CD4-positive, alpha-beta T cell (primary cell): ENCODE results near the gene SEMA3F. TPM values are rescaled to one million over a fixed set of nuclear protein-coding genes. Genes with fewer than 3 reads are reported as not detected.

Source experiments
- ATAC-seq: fragments of 200-7000 bp; cut with Tn5 transposase; one replicate; pipeline ENCODE4 v1.10.0; 2022; ENCODE audit warnings: mild to moderate bottlenecking; ENCODE audit not compliant: poor library complexity
- CTCF ChIA-PET: fragments of 350-600 bp; sonication (Branson Sonifier 250); formaldehyde crosslinking; loops from one replicate; lab custom pipeline; 2021; ENCODE audit warnings: antibody characterized with exemption, inconsistent platforms; lab: Charles Lee
- POLR2A ChIA-PET: fragments of 350-600 bp; sonication (Branson Sonifier 250); formaldehyde crosslinking; loops from one replicate; lab custom pipeline; 2021; ENCODE audit warnings: antibody characterized with exemption, inconsistent platforms; lab: Charles Lee
- DNase-seq, 14 experiments: peaks; one replicate each; pipeline ENCODE4 v3.0.0-alpha.2; 2013 to 2020; ENCODE audit warnings: mixed read lengths in 2 of 14
- H3K27ac ChIP-seq, 2 donors: one replicate each; pipeline versions ENCODE4 v1.5.1 to v1.7.0; 2013; ENCODE audit warnings: low read length in 2 of 2, low read depth in 1 of 2, mild to moderate bottlenecking in 1 of 2
- H3K27me3 ChIP-seq, 2 experiments: 1 replicate in 1 of 2; 2 replicates in 1 of 2; pipeline versions ENCODE4 v1.6.1 to v1.7.0; 2013; ENCODE audit warnings: low read length in 2 of 2, control low read depth in 1 of 2, mild to moderate bottlenecking in 1 of 2, moderate library complexity in 1 of 2; ENCODE audit not compliant: insufficient read depth in 2 of 2, control insufficient read depth in 1 of 2
- H3K36me3 ChIP-seq: one replicate; pipeline ENCODE4 v1.6.1; 2013; ENCODE audit warnings: low read length, control low read depth; ENCODE audit not compliant: insufficient read depth
- H3K4me1 ChIP-seq: one replicate; pipeline ENCODE4 v1.6.1; 2013; ENCODE audit warnings: low read length, control low read depth; ENCODE audit not compliant: insufficient read depth
- H3K4me3 ChIP-seq: one replicate; pipeline ENCODE4 v1.5.1; 2013; ENCODE audit warnings: mild to moderate bottlenecking, low read length, moderate library complexity
- H3K9me3 ChIP-seq, 2 experiments: 1 replicate in 1 of 2; 2 replicates in 1 of 2; pipeline versions ENCODE4 v1.6.1 to v1.7.0; 2013; ENCODE audit warnings: low read length in 2 of 2, mild to moderate bottlenecking in 2 of 2, control low read depth in 1 of 2, moderate library complexity in 1 of 2; ENCODE audit not compliant: control insufficient read depth in 1 of 2, insufficient read depth in 1 of 2
- H3K27ac Mint-ChIP-seq: one replicate; pipeline ENCODE4 v1.8.0; 2020; ENCODE audit warnings: mixed read lengths
- H3K27me3 Mint-ChIP-seq: one replicate; pipeline ENCODE4 v1.8.0; 2021; ENCODE audit warnings: mixed read lengths
- H3K36me3 Mint-ChIP-seq: one replicate; pipeline ENCODE4 v1.8.0; 2021; ENCODE audit warnings: low read depth, mixed read lengths
- H3K4me1 Mint-ChIP-seq: one replicate; pipeline ENCODE4 v1.8.0; 2021; ENCODE audit warnings: low read depth, mixed read lengths
- H3K4me3 Mint-ChIP-seq: one replicate; pipeline ENCODE4 v1.8.0; 2020; ENCODE audit warnings: mild to moderate bottlenecking, mixed read lengths
- H3K9me3 Mint-ChIP-seq: one replicate; pipeline ENCODE4 v1.8.0; 2020; ENCODE audit warnings: mixed read lengths
- CTCF ChIP-seq: fragments of 200-600 bp; IDR thresholded peaks from one replicate; pipeline ENCODE4 v1.8.0; 2022; ENCODE audit warnings: antibody characterized with exemption, mild to moderate bottlenecking
- intact Hi-C, 2 experiments: fragments of 100-400 bp; cut with DNase I in 1 of 2; cut with micrococcal nuclease in 1 of 2; formaldehyde crosslinking; loops; one replicate each; pipeline versions ENCODE4 v1.15.1 to v1.9.0; 2023 to 2025; cut with DNase I, micrococcal nuclease
- total RNA-seq, 174 experiments: library from RNA in 2 of 174; stranded (reverse) in 2 of 174; gene quantifications; one replicate each; pipeline ENCODE4 v1.2.3 and lab custom pipeline; 2021 to 2026

The SEMA3F gene
- total RNA-seq, 2 experiments from 2014 or later = 0.22 to 1.1 TPM

- Histone ChIP-seq H3K36me3 (no peaks in the 10 kb centered on the region), H3K27me3 (no peaks in the 10 kb centered on the region), H3K4me1 (peaks cover 9% of the 10 kb centered on the region), H3K27ac (no peak overlapping the region), H3K9me3 (no peaks in the 10 kb centered on the region), H3K4me3 (no peak overlapping the region)
- Mint-ChIP-seq H3K27ac (no peak overlapping the region), H3K36me3 (no peaks in the 10 kb centered on the region), H3K27me3 (no peaks in the 10 kb centered on the region), H3K4me1 (peaks cover 8% of the 10 kb centered on the region), H3K4me3 (no peak overlapping the region), H3K9me3 (no peaks in the 10 kb centered on the region)
- intact Hi-C loops = no loop called here
- CTCF ChIA-PET = no interaction called here
- no peak for DNase-seq
- no peak for ATAC-seq
- TF ChIP-seq CTCF = no peak
- POLR2A ChIA-PET = no interaction called here
These were observed 14.1 kb upstream of the SEMA3F start for GRCh38 chr3:50140990-50141389.

- Histone ChIP-seq H3K4me3 (no peak overlapping the region), H3K27me3 (no peaks in the 10 kb centered on the region), H3K9me3 (no peaks in the 10 kb centered on the region), H3K27ac (no peak overlapping the region), H3K4me1 (no peaks in the 10 kb centered on the region), H3K36me3 (no peaks in the 10 kb centered on the region)
- POLR2A ChIA-PET = no interaction called here
- no peak overlapping the region for H3K27ac Mint-ChIP-seq
- H3K4me3 Mint-ChIP-seq = no peak overlapping the region
- intact Hi-C loops = no loop called here
- peaks cover 5% of the 10 kb centered on the region for H3K27me3 Mint-ChIP-seq
- no peak for ATAC-seq
- no peaks in the 10 kb centered on the region for H3K9me3 Mint-ChIP-seq
- no peaks in the 10 kb centered on the region for H3K36me3 Mint-ChIP-seq
- CTCF ChIA-PET = interaction anchor here (0.7 kb wide), 1 partner anchor 1369 kb away, joined by 3 read pairs; no protein-coding TSS in a partner anchor
- no peaks in the 10 kb centered on the region for H3K4me1 Mint-ChIP-seq
- no peak for DNase-seq
- TF ChIP-seq CTCF = no peak
These were observed 8.7 kb upstream of the SEMA3F start for GRCh38 chr3:50146316-50146901.

GRCh38 chr3:50147016-50147415, 8.1 kb upstream of the SEMA3F start:
- Histone ChIP-seq H3K4me3 (no peak overlapping the region), H3K4me1 (no peaks in the 10 kb centered on the region), H3K27me3 (no peaks in the 10 kb centered on the region), H3K9me3 (no peaks in the 10 kb centered on the region), H3K36me3 (no peaks in the 10 kb centered on the region), H3K27ac (no peak overlapping the region)
- Mint-ChIP-seq H3K4me1 (no peaks in the 10 kb centered on the region), H3K27me3 (peaks cover 5% of the 10 kb centered on the region), H3K4me3 (no peak overlapping the region), H3K9me3 (no peaks in the 10 kb centered on the region), H3K36me3 (no peaks in the 10 kb centered on the region), H3K27ac (no peak overlapping the region)
- POLR2A ChIA-PET = no interaction called here
- CTCF ChIA-PET = no interaction called here
- no peak for DNase-seq
- ATAC-seq = no peak
- intact Hi-C loops = no loop called here
- TF ChIP-seq CTCF = no peak
